ENCODE data around the gene HPS3.
"Not testable (repeated sequence)": the region's sequence is repeated elsewhere in the genome, so short reads cannot be mapped to it uniquely, and the experiment has no call there.

Gene HPS3, protein sequence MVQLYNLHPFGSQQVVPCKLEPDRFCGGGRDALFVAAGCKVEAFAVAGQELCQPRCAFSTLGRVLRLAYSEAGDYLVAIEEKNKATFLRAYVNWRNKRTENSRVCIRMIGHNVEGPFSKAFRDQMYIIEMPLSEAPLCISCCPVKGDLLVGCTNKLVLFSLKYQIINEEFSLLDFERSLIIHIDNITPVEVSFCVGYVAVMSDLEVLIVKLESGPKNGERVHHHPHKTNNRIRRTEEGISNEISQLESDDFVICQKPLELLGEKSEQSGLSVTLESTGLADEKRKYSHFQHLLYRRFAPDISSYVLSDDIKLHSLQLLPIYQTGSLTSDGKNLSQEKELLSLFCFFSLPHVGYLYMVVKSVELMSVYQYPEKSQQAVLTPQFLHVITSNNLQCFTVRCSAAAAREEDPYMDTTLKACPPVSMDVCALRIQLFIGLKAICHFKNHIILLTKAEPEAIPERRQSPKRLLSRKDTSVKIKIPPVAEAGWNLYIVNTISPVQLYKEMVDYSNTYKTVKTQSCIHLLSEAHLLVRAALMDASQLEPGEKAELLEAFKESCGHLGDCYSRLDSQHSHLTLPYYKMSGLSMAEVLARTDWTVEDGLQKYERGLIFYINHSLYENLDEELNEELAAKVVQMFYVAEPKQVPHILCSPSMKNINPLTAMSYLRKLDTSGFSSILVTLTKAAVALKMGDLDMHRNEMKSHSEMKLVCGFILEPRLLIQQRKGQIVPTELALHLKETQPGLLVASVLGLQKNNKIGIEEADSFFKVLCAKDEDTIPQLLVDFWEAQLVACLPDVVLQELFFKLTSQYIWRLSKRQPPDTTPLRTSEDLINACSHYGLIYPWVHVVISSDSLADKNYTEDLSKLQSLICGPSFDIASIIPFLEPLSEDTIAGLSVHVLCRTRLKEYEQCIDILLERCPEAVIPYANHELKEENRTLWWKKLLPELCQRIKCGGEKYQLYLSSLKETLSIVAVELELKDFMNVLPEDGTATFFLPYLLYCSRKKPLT

DNA sequence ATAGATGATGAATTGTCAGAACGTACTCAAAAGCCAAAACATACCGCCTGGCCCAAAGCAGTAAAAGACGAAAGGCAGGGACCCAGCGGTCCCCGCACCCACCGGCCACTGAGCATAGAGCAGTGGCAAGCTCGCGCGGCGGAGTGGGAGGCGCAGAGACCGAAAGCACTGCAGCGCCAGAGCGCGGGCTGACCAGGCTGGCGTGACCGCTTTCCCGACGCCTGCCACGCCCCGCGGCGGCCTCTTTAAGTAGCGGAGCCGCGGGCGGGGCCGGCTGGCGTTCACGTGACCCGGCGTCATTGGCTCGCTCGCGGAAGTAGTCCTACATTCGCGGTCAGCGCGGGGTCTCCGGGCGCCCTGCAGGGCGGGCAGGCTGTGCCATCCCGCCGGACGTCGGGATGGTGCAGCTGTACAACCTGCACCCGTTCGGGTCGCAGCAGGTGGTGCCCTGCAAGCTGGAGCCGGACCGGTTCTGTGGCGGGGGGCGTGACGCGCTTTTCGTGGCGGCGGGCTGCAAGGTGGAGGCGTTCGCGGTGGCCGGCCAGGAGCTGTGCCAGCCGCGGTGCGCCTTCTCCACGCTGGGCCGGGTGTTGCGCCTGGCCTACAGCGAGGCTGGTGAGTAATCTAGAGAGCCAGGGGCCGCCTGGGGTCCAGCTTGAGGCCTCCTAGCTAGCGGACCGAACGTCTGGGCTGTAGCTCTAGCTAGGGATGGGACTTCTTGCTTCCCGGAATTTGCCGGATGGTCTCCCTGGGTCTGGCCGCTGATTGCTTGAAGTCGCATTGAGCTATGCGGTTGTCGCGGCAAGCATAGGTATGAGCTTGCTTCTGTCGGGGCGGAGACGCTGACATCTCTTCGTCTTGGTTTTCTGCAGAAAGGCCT is at the start of gene HPS3:
Gene HPS3, plus strand, starts transcription at position 313 of the 880 bp plus-strand sequence. Its CDS starts 86 bp downstream, at position 399.
- DNase-seq: peak; percentile 68

DNA sequence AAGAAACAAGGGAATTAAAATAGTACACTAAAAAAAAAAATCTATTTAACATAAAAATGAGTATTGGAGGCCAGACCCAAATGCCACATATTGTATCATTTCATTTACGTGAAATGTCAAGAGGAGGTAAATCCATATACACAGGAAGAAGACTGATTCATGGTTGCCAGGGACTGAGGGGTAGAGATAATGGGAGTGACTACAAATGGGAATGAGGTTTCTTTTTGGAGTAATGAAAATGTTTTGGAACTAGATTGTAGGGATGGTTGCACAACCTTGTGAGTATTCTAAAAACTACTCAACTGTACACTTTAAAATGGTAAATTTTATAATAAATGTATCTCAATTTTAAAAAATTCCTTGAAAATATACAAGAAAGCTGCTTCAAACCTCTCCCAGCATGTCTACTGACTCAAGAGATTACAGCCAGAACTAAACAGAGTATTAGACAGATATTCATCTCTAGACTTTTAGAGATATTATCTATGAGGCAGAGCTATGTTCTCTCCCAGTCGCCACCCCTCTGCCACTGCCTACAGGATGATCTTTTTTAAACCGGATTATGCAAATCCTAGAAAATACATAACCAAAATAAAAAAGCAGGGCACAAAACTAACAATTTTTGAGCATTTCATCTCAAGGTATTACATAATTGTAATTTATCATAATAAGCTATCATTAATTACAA is 49.3 kb upstream of the HPS3 start:
- DNase-seq: no peak

DNA sequence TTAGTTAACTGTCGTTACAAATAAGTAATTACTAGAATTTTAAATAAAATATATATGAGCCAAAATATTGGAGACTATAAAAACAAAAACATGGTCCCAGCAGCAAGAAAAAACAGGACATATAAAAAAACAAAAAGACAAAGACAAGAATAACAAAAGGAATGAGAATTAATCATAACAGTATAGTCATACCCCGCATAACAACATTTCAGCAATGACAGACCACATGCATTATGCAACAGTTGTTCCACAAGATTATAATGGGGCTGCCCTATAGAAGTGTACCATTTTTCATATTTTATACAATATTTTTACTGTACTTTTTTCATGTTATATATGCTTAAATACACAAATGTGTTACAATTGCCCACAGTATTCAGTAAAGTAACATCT is 48.7 kb upstream of the HPS3 start:
- no peak for DNase-seq

GRCh38 chr3:149081772-149082171 is 47.7 kb upstream of the HPS3 start:
- DNase-seq: no peak

DNA sequence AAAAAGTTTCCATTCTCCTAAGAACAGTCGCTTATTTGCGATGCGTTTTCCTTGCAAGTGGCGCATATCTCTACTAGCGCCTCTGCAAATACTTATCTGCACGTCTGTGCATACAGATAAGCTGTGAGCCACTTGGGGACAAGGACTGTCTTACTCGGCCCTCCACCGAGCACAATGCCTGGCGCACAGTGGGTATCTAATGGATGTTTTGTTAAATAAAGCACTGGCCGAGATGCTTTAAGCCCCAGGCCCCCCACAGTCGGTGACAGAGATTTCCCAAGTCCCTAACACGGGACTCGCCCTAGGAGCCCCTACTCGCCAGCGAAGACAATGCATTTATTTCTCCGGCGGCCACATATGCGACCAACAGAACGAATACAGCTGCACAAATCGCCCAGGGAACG is 43.6 kb upstream of the HPS3 start:
- DNase-seq: no peak

- DNase-seq: peak; percentile 65
Observed at GRCh38 chr3:149086232-149086988, 43.0 kb upstream of the HPS3 start, which contains the start of gene HLTF. Gene HLTF (minus strand): TSS chr3:149086533. CDS start chr3:149086336, 197 bp downstream.

DNA sequence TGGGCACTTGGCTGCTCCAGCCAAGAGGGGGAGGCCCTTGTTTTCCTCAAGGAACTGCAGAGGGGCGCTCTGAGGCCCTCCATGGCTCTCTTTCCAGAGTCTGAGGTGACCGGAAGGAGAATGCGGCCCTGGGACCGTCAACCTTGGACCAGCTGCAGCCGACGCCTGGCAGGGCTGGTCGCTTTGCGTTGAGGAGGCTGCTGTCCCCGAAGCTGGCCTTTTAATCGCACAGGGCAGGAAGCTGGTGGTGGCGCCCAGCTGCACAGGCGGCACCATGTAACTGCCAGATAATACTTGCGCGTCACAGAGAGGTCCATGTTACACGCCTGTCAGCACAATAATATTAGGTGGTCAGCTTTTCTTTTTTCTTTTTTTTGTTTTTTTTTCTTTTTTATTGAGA is 42.2 kb upstream of the HPS3 start:
- DNase-seq: no peak

GRCh38 chr3:149089395-149089794 is 40.0 kb upstream of the HPS3 start:
- no peak for DNase-seq

DNA sequence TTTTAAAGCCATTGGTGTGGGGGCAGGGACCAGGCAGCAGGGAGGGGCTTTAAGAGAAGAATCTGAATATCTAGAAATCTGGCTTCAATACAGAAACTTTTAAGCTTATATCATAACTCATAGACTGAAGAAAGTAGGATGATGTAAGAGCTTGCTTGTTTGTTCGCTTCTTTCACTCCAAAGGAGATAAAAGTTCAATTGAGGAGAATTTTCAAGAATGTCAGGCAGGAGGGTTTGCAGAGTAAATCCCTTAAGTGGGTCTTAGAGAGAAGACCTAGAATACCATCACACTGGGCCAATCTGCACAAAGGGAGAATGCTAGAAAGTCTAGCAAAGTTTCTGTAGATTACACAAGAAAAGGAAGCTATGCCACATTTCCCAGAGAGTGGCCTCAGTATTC is 39.0 kb upstream of the HPS3 start:
- no peak for DNase-seq

DNA sequence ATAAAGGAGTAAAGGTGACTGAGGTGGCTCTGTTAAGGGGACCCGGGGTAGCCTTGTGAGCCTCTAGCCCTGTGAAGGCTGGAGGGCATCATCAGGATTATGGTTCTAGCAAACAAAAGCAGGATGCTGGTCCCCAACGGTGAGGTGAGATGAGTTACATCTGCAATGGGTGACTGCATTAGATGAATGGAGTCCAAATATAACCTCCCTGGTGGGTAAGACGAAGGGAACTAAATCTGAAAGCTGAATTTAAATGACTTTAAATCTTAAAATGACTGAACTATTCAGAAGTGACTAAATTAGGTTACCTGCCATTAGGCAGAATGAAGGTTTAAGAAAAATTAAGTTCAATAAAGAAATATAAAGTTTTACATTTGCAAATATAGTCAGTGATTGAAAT is 38.5 kb upstream of the HPS3 start:
- DNase-seq: no peak

DNA sequence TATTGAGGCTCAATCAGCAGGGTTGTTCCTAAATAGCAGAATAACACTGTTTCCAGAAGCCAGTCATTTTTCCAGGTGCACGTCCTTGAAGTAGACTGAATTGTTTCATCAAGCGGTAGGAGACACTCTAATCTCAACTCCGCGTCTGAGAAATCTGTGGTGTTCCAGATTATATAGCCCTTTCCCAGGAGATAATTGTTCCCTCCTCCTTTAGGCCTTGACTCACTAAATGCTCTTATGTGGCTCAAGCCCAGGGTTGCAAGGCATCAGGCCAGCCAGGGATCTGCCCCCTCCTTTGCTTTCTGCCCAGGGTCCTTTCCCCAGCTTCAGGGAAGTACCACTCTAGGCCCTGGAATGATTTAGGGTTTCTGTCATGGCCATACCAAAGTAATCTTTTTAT is 37.5 kb upstream of the HPS3 start:
- DNase-seq: no peak

DNA sequence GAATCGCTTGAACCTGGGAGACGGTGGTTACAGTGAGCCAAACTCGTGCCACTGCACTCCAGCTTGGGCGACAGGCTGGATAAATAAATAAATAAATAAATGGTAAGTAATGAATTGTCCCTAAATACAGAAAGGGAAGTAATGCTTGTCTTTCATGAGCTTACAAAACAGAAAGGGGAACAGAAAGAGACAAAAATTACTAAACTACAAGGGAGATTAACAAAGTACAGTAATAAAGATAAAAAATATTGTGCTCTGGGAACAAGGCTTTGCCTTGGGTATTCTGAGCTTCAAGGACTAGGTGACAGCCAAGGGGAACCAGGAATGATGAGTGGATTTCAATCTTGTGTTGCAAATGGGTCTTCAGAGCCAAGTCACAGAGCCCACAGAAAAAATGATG is 34.0 kb upstream of the HPS3 start:
- no peak for DNase-seq

- DNase-seq: not testable (repeated sequence)
Observed at GRCh38 chr3:149097987-149098386, 31.5 kb upstream of the HPS3 start.

GRCh38 chr3:149101154-149101553 is 28.3 kb upstream of the HPS3 start:
- DNase-seq: no peak

DNA sequence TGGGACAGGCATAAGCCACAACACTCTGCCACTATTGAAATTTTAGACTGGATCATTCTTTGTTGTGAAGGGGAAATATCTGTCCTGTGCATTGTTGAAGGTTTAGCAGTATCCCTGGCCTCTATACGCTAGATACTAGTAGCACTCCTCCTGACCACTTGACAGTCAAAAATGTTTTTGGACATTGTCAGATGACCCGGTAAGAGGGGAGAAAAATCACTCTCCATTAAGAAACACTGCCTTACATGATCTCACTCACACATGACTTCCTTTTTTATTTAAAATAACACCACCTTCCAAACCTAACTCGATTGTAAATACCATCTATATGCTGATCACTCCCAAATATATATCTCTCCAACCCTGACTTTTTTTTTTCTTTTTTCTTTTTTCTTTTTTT is 27.8 kb upstream of the HPS3 start:
- DNase-seq: no peak

DNA sequence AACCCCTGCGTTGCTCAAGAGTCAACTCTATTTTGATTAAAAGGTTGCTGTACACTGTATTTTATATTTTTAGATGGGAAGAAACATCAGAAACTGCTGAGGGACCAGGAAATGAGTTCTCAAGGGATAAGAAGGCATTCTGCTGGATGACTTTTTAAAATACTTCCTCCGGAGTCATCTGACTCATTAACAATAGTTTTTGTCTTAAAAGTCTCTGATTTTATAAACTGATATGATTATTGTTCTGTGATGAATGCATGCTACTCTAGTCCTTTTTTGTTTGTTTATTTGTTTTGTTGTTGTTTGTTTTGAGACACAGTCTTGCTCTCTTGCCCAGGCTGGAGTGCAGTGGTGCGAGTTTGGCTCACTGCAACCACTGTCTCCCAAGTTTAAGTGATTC is 25.0 kb upstream of the HPS3 start:
- no peak for DNase-seq

- no peak for DNase-seq
Observed at GRCh38 chr3:149114458-149114857, 15.0 kb upstream of the HPS3 start.

DNA sequence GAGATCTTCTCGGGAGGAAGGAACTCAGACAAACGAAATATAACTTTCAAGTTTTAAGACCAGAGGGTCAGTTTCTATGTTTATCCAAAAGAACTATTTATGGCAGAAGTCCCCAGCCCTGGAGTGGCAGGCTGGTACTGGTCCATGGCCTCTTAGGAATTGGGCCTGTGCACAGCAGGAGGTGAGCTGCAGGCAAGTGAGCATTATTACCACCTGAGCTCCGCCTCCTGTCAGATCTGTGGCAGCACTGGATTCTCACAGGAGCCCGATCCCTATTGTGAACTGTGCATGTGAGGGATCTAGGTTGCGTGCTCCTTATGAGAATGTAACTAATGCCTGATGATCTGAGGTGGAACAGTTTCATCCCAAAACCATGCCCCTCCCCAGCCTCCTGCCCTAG is 14.3 kb upstream of the HPS3 start:
- DNase-seq: no peak

DNA sequence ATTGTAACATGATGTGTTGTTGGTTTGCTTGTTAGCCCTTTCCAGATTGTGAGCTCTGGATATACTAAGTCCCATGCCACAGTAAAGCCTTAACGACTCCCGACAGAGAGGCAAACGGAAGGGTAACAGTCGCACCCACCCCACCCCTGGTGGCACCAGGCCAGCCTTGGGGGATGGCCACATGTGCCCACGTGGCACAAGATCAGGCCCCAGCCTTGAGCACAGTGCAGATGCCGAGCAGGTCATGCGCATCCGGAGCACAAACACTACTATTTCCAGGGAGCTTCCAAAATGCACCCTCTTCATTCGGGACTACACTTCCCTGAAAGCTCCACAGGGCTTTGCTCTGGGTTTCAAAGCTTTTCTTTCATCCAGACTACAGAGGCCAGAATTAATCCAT is 10.7 kb upstream of the HPS3 start:
- no peak for DNase-seq

DNA sequence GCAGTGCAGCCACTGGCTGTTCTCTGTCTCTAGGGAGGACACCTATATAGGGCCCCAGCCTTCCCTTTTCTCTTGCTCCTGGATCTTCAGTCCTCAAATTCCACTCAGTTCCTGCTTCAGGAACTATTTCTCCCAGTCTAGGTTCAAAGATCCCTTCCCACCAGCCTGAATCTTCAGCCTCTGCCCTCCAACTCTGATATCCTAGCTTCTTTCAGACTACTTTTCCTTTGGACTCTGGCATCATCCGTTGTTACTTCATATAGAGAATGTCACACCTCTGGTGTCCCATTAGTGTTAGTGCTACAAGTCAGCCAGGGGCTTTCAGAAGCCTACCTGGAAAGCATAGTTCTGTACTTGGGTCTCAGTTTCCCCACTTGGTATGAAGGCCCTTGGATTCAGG is 10.0 kb upstream of the HPS3 start:
- DNase-seq: no peak
